NCI-H2227 (cell line): ENCODE results near the gene SLCO4A1.

Source experiments
- DNase-seq: peaks from one replicate; lab custom pipeline; 2025; ENCODE audit not compliant: unreplicated experiment; lab: John Stamatoyannopoulos, UW

SLCO4A1 gene

DNA sequence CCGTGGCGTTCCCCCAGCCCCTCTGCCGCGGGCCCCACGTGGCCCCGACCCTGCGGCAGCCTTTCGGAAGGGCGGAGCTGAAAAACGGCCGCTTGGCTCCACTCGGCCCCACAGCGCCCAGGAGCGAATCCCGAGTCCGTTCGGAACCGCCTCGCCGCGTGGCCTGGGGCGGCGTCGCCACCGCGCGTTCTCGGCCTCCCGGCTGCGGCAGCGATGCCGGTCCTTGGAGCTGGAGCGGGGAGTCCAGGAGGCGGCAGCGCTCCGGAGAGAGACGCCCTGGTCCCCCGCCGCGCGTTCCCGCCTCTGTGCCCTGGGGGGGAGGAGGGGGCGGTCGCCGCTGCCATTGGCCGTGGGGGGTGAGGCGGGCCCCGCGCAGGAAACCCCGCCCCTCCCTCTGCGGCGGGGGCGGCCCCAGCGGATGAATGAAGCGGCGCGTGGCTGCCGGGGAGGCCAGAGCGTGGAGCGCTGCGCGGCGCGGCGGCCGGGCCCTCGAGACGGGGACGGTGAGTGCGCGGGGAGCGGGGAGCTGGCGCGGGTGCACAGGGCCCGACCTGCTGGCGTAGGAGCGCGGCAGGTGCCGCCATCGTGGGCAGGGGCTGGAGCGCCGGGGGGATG lies at the start of gene SLCO4A1:
SLCO4A1 (plus strand) TSS at position 453 of the 615 bp plus-strand sequence. CDS start 13,952 bp downstream, outside the sequence.
- DNase-seq = peak; percentile 93

DNA sequence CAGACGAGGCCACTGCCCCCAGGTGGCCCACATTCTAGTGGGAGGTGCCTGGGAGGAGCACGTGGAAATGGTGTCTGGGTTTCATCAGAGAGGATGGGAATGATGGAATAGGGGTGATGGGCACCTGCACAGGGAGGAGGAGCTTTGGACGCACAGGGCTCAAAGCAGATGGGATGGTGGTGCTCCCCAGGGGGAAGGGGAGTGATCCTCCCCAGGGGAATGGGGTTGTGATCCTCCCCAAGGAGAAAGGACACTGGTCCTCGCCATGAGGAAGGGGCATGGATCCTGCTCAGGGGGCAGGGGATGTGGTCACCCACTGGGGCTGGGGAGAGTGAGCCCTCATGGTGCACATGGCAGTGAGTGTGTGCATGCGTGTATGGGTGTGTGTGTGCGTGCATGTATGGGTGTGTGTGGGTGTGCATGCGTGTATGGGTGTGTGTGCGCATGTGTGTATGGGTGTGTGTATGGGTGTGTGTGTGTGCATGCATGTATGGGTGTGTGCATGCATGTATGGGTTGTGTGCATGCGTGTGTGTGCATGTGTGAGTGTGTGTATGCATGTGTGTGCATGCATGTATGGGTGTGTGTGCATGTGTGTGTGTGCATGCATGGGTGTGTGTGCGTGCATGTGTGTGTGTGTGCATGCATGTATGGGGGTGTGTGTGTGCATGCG lies 49.7 kb upstream of the SLCO4A1 start:
- DNase-seq = no peak

DNA sequence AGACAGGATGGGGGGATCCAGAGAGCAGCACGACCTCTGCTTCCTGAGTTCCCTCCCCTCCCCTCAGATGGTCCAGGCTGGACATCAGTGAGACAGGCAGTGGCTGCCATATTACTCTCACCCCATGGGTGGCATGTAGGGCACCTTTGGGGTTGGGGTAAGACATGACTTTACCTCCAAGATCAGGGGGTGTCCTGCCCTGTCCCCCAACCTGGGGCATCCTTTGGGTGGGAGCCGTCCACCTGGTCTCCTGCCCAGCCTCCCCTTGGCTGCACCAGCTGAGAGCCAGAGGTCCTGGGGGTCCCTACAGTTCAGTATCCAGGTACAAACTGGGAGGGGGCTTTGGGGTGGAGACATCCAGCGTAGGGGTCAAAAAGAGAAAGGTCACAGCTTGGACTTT lies 48.7 kb upstream of the SLCO4A1 start:
- DNase-seq = no peak

DNA sequence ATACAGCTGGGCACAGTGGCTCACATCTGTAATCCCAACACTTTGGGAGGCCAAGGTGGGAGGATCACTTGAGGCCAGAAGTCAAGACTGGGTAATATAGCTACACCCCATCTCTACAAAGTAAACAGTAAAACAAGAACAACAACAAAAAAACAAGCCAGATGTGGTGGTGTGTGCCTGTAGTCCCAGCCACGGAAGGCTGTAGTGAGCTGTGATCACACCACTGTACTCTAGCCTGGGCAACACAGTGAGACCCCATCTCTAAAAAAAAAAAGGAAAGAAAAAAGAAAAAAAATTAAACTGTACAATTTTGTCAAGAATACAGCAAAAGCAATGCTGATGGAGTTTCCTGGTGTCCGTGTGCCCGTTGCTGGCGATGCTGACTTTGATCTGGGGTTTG lies 47.2 kb upstream of the SLCO4A1 start:
- DNase-seq = no peak

GRCh38 chr20:62595491-62595890 lies 46.8 kb upstream of the SLCO4A1 start:
- DNase-seq = no peak

DNA sequence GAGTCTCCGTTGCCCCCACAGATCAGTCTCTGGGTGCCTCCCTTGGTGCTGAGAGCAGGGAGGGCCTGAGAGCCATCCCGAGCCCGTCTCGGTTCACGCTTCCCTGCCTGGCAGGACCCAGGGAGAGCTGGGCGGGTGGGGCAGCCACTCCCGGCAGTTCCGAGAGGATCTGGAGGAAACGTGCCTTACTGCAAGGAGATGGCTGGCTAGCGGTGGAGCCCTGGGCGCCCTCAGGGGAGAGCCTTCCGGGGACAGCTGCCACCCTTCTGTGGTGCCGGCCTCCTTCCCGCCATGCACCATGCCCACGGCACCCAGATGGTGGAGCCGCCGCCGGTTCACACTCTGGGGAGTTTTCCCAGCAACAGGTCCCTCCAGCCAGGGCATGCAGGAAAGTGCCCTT lies 45.8 kb upstream of the SLCO4A1 start:
- no peak for DNase-seq

DNA sequence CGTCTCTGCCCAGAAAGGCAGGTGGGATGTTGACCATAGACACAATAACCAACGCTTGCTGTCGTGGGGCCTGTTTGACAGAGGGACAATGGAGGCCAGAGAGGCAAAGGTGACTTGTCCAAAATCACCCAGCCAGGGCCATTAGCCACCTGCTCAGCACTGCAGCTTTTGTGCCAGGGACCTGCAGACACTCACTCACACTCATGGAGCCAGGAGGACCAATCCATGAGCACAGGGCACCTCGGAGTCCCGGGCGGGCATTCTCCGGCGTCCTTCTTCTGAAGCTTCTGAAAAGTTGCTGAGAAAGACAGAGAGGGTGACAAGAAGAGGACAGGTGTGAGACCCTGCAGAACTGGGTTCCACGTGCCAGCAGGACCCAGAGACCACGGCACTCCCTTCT lies 45.4 kb upstream of the SLCO4A1 start:
- DNase-seq = no peak

- no peak for DNase-seq
Observed at GRCh38 chr20:62597416-62598115, 44.7 kb upstream of the SLCO4A1 start.

DNA sequence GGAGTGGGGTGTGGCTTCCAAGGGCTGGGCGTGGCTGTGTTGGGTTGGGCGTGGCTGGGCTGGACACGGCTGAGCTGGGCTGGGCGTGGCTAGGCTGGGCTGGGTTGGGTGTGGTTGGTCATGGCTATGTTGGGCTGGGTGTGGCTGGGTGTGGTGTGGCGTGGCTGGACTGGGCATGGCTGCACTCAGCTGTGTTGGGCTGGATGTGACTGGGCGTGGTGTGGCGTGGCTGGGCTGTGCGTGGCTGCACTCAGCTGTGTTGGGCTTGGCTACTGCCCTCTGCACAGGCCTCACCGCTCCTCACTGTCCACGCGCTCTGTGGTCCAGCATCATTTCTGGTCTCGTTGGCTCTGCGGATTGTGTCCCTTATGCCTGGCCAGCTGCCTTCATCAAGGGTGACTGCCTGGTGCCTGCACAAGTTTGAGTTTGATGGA lies 43.5 kb upstream of the SLCO4A1 start:
- no peak for DNase-seq

DNA sequence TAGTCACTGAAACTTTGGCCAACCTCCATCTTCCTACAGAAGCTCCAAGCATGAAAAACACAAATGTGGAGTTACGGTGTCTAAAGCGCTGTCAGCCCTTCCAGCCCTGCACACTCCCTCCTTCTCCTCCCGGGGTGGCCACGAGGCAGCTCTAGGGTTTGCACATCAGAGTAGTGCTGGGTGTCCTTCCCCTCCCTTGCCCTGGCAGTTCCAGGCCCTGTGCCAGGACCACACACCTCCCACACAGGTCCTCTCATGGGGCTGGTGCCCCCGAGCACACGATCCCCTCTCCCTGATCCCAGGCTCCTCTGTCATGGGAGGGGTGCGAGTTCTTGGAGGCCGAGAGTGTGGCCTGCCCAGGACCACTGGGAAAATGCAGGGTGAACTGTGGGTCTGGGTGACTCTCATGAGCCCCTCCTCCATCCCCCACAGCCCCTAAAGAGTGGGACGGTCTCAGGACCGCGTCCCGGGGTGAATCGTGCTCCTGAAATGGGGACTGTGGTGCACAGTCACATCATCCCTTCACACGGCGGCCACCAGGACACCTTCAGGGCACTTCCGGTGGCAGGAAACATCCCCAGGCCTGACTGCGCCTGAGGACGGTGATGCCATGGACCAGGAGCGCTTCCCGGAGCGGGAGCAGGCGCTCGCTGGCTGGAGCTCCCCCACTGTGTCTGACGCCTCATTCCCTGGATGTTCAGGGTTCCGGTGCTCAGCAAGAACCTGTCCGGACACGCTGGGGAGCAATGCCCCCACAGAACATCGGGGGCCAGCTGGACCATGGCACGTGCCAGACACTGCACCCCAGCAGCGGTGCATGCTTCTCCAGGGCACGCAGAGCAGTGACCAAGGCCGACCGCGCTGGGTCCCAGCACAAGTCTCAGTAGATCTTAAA lies 42.8 kb upstream of the SLCO4A1 start:
- no peak for DNase-seq

DNA sequence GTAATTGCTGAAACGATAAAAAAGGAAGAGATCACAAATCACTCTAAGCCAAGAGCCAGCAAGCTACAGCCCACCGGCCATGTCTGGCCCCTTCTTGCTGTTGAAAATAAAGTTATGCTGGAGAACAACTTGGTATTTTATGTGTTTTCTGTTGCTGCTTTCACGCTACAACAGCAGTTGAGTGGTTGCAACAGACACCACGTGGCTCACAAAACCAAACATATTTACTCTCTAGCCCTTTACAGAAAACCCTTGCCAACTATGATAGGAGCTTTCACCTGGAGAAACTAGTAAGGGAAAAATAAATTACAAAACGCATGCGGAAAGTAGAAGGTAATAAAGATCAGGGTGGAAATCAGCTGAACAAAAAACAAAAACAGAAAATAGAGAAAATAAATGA lies 41.1 kb upstream of the SLCO4A1 start:
- no peak for DNase-seq

DNA sequence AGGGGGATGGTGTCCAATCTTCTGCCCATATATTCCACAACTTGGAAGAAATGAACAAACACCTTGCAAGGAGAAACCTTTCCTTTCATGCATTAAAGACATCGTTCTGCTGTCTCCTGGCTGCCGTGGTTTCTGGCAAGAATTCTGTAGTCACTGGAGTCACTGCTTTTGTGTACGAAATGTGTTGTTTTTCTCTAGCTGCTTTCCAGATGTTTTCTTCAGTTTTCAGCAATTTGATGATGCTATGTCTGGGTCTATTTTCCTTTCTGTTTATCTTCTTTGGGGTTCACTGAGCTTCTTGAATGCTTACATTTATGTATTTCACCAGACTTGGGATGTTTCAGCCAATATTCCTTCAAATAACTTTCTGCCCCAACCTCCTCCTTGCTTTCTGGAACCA lies 40.6 kb upstream of the SLCO4A1 start:
- no peak for DNase-seq

DNA sequence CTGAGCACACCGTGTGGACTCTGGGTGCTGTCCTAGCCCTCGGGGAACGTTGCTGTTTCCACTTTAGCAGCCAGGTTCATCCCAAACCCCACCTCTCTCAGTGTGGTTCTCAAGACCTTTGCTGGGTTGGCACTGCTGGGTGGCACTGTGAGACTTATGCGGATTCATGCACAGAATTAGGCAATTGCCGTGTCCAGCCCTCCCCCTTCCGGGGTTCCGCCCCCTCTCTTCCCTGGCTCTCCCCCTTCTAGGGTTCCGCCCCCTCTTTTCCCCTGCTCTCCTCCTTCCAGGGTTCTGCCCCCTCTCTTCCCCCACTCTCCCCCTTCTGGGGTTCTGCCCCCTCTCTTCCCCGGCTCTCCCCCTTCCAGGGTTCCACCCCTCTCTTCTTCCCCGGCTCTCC lies 39.8 kb upstream of the SLCO4A1 start:
- no peak for DNase-seq

- peak; percentile 52 for DNase-seq
Observed at GRCh38 chr20:62603021-62603906, 39.0 kb upstream of the SLCO4A1 start.

GRCh38 chr20:62603907-62604785 lies 38.2 kb upstream of the SLCO4A1 start:
- DNase-seq = no peak

- no peak for DNase-seq
Observed at GRCh38 chr20:62604796-62605195, 37.5 kb upstream of the SLCO4A1 start.

- DNase-seq = no peak
Observed at GRCh38 chr20:62605236-62605943, 36.9 kb upstream of the SLCO4A1 start.

GRCh38 chr20:62606016-62606415 lies 36.3 kb upstream of the SLCO4A1 start:
- DNase-seq = no peak
